ENCODE results near the gene SART3. TPM values are rescaled to one million over a fixed set of nuclear protein-coding genes. Genes with fewer than 3 reads are reported as not detected.

Gene SART3
- total and polyA plus RNA-seq, 2 of the 13 experiments (the other 11 are each of a cell fraction or from before 2014, with no cell fraction given), result 16.1 to 69.9 TPM

DNA sequence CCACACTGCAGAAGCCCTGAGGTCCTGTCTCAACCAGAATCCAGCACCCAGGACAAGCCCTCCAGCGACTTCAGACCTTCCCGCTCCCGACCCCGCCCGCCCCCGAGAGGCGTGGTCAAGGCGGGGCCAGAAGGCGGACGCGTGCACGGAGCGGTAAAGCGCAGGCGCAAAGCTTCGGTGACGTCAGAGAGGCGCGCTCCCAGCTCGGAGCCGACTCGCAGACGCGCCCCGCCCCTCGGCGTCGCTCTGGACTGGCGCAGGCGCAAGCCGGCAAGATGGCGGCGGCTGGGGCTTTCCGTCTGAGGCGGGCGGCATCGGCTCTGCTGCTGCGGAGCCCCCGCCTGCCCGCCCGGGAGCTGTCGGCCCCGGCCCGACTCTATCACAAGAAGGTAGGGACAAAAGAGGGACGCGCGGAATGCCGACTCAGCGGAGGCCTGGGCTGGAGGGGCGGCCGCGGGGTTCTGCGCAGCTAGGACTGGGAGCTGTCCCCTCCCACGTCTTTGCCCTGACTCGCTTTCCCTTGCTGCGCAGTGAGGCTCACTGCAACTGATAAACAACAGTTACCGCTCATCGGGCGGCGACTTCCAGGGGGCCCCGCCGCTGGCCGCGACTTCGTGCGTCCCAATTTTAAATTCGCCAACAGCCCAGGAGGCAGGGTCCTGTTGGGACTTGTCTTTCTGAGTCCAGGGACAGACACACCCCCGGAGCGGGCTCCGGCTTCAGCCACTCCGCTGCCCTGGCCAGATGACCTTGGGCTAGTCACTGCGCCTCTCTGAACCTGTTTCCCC lies 1.6 kb upstream of the SART3 start, which contains the start of gene ISCU (continued):
- TF ChIP-seq, protein P1, sequence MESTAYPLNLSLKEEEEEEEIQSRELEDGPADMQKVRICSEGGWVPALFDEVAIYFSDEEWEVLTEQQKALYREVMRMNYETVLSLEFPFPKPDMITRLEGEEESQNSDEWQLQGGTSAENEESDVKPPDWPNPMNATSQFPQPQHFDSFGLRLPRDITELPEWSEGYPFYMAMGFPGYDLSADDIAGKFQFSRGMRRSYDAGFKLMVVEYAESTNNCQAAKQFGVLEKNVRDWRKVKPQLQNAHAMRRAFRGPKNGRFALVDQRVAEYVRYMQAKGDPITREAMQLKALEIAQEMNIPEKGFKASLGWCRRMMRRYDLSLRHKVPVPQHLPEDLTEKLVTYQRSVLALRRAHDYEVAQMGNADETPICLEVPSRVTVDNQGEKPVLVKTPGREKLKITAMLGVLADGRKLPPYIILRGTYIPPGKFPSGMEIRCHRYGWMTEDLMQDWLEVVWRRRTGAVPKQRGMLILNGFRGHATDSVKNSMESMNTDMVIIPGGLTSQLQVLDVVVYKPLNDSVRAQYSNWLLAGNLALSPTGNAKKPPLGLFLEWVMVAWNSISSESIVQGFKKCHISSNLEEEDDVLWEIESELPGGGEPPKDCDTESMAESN (CRISPR knock-in tag; conservative IDR thresholded peaks at IDR 0.05), result peak; percentile 49; the same call in 1 of the 2 replicates
- TF ChIP-seq TBP (CRISPR knock-in tag; IDR thresholded peaks at IDR 0.05) (no peak), ZZZ3 (CRISPR knock-in tag; IDR thresholded peaks at IDR 0.05; ENCODE audit: borderline replicate concordance) (no peak), ZNF501 (CRISPR knock-in tag; IDR thresholded peaks at IDR 0.05) (peak; percentile 7; the same call in 1 of the 2 replicates), ZBTB1 (CRISPR knock-in tag; IDR thresholded peaks at IDR 0.05; ENCODE audit: borderline replicate concordance) (no peak), NCOR1 (IDR thresholded peaks at IDR 0.05; ENCODE audit: borderline replicate concordance, low read length) (no peak), KIAA2018 (CRISPR knock-in tag; IDR thresholded peaks at IDR 0.05; ENCODE audit: borderline replicate concordance) (no peak), ZNF30 (CRISPR knock-in tag; IDR thresholded peaks at IDR 0.05) (no peak; the same call in 1 of the 2 replicates)
- TF ChIP-seq, protein P2, sequence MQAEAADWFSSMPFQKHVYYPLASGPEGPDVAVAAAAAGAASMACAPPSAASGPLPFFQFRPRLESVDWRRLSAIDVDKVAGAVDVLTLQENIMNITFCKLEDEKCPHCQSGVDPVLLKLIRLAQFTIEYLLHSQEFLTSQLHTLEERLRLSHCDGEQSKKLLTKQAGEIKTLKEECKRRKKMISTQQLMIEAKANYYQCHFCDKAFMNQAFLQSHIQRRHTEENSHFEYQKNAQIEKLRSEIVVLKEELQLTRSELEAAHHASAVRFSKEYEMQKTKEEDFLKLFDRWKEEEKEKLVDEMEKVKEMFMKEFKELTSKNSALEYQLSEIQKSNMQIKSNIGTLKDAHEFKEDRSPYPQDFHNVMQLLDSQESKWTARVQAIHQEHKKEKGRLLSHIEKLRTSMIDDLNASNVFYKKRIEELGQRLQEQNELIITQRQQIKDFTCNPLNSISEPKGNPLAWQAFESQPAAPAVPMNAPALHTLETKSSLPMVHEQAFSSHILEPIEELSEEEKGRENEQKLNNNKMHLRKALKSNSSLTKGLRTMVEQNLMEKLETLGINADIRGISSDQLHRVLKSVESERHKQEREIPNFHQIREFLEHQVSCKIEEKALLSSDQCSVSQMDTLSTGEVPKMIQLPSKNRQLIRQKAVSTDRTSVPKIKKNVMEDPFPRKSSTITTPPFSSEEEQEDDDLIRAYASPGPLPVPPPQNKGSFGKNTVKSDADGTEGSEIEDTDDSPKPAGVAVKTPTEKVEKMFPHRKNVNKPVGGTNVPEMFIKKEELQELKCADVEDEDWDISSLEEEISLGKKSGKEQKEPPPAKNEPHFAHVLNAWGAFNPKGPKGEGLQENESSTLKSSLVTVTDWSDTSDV (CRISPR knock-in tag; IDR thresholded peaks at IDR 0.05), result 0 out of 2 replicates have a peak, but pooled peaks have one; percentile 85
- TF ChIP-seq, protein P3, sequence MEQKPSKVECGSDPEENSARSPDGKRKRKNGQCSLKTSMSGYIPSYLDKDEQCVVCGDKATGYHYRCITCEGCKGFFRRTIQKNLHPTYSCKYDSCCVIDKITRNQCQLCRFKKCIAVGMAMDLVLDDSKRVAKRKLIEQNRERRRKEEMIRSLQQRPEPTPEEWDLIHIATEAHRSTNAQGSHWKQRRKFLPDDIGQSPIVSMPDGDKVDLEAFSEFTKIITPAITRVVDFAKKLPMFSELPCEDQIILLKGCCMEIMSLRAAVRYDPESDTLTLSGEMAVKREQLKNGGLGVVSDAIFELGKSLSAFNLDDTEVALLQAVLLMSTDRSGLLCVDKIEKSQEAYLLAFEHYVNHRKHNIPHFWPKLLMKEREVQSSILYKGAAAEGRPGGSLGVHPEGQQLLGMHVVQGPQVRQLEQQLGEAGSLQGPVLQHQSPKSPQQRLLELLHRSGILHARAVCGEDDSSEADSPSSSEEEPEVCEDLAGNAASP (CRISPR knock-in tag; IDR thresholded peaks at IDR 0.05; ENCODE audit: borderline replicate concordance), result peak; percentile 31
- TF ChIP-seq, protein P4, sequence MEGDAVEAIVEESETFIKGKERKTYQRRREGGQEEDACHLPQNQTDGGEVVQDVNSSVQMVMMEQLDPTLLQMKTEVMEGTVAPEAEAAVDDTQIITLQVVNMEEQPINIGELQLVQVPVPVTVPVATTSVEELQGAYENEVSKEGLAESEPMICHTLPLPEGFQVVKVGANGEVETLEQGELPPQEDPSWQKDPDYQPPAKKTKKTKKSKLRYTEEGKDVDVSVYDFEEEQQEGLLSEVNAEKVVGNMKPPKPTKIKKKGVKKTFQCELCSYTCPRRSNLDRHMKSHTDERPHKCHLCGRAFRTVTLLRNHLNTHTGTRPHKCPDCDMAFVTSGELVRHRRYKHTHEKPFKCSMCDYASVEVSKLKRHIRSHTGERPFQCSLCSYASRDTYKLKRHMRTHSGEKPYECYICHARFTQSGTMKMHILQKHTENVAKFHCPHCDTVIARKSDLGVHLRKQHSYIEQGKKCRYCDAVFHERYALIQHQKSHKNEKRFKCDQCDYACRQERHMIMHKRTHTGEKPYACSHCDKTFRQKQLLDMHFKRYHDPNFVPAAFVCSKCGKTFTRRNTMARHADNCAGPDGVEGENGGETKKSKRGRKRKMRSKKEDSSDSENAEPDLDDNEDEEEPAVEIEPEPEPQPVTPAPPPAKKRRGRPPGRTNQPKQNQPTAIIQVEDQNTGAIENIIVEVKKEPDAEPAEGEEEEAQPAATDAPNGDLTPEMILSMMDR (CRISPR knock-in tag; IDR thresholded peaks at IDR 0.05), result no peak; the same call in 1 of the 2 replicates

Data from HepG2 (cell line).